Measurements from ENCODE around the gene TCEAL3.
A peak's percentile ranks its signal among the peaks of the same experiment; 100 is the strongest.
"Not testable (repeated sequence)": the region's sequence is repeated elsewhere in the genome, so short reads cannot be mapped to it uniquely, and the experiment has no call there.

Gene TCEAL3

GRCh38 chrX:103607364-103608305, at the start of gene TCEAL3:
TCEAL3 (plus strand) TSS chrX:103607963; CDS start chrX:103609065, 1,102 bp downstream.
- peak; percentile 41 for DNase-seq

- no peak for DNase-seq
These were observed 47.5 kb upstream of the TCEAL3 start for GRCh38 chrX:103560256-103560655.

GRCh38 chrX:103562801-103563200, 45.0 kb upstream of the TCEAL3 start:
- DNase-seq: no peak

GRCh38 chrX:103565197-103565596, 42.6 kb upstream of the TCEAL3 start:
- no peak for DNase-seq

- peak; percentile 73 for DNase-seq
These were observed 42.0 kb upstream of the TCEAL3 start for GRCh38 chrX:103565752-103566151.

- DNase-seq: no peak
These were observed 36.6 kb upstream of the TCEAL3 start for GRCh38 chrX:103571121-103571520.

GRCh38 chrX:103571726-103572125, 36.0 kb upstream of the TCEAL3 start:
- no peak for DNase-seq

GRCh38 chrX:103573202-103573601, 34.6 kb upstream of the TCEAL3 start:
- DNase-seq: no peak

GRCh38 chrX:103584596-103584995, 23.2 kb upstream of the TCEAL3 start:
- DNase-seq: no peak

GRCh38 chrX:103585411-103586313, 22.1 kb upstream of the TCEAL3 start, which contains the start of gene TCEAL4:
TCEAL4 (plus strand) TSS chrX:103585515; CDS start chrX:103586676, 1,161 bp downstream.
- DNase-seq: no peak

- DNase-seq: no peak
These were observed 21.5 kb upstream of the TCEAL3 start for GRCh38 chrX:103586314-103586646.

- no peak for DNase-seq
These were observed 21.1 kb upstream of the TCEAL3 start for GRCh38 chrX:103586659-103587058.

GRCh38 chrX:103592295-103592694, 15.5 kb upstream of the TCEAL3 start:
- not testable (repeated sequence) for DNase-seq

- DNase-seq: not testable (repeated sequence)
These were observed 12.6 kb upstream of the TCEAL3 start for GRCh38 chrX:103595202-103595601.

- no peak for DNase-seq
These were observed 672 bp downstream of the TCEAL3 start for GRCh38 chrX:103608306-103608963.

- no peak for DNase-seq
These were observed 2.5 kb downstream of the TCEAL3 start for GRCh38 chrX:103610282-103610681.

- DNase-seq: no peak
These were observed 5.7 kb downstream of the TCEAL3 start for GRCh38 chrX:103613362-103613890.

GRCh38 chrX:103614999-103615398, 7.2 kb downstream of the TCEAL3 start:
- peak; percentile 31 for DNase-seq

- peak; percentile 41 for DNase-seq
These were observed 8.1 kb downstream of the TCEAL3 start for GRCh38 chrX:103615781-103616371.

GRCh38 chrX:103616676-103617186, 9.0 kb downstream of the TCEAL3 start:
- no peak for DNase-seq

- DNase-seq: no peak
These were observed 16.3 kb downstream of the TCEAL3 start for GRCh38 chrX:103624111-103624510.

GRCh38 chrX:103626855-103627254, 19.1 kb downstream of the TCEAL3 start:
- peak; percentile 11 for DNase-seq
